ENCODE measurements around the gene IL34. TPM values are rescaled to one million over a fixed set of nuclear protein-coding genes. Genes with fewer than 3 reads are reported as not detected.
"Not testable (repeated sequence)": the region's sequence is repeated elsewhere in the genome, so short reads cannot be mapped to it uniquely, and the experiment has no call there.

IL34 gene
- total and polyA plus RNA-seq, 5 donors, result 0.74 to 2.1 (median 1.9) TPM

DNA sequence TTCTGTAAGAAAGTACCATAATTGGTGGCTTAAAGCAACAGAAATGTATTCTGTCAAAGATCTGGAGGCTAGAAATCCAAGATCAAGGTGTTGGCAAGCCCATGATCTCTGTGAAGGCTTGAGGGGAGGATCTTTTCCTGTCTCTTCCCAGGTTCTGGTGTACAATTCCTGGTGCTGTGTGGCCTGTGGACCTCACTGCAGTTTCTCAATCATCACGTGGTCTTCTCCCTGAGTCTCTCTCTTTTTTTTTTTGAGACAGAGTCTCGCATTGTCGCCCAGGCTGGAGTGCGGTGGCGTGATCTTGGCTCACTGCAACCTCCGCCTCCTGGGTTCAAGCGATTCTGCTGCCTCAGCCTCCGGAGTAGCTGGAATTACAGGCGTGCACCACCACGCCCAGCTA is 12.7 kb upstream of the IL34 start:
- not testable (repeated sequence) for H3K27ac ChIP-seq (ENCODE audit: low read length); ATAC-seq; H3K4me1 ChIP-seq (ENCODE audit: control insufficient read depth, insufficient read depth, low read length); DNase-seq; H3K27me3 ChIP-seq (ENCODE audit: control insufficient read depth, insufficient read depth); H3K4me3 ChIP-seq (ENCODE audit: low read length); H3K9me3 ChIP-seq (ENCODE audit: control insufficient read depth, low read length)
- 89% methylated on average over 10 of the region's 10 CpGs for WGBS
- intact Hi-C loops (cut with DNase I), result loop anchor here in 2 of 4 donors (10.0 kb wide), 2 partner anchors 49 to 79 kb away; no protein-coding TSS in a partner anchor

DNA sequence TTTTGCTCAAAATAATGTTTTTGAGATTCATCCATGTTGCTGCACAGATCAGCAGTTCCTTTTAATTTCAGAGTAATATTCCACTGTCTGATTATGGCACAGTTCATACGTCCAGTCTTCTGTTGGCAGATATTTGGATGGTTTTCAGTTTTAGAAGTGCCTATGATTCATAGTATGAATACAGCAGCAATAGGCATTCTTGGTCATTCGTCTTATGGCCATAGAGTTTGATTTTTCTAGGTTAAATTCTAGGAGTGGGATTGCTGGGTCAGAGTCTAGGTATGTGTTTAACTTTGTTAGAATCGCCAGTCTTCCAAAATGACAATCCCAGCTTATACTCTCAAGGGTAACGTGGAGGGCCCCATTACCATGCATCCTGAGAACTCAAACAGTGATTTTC is 11.5 kb upstream of the IL34 start:
- no peak for ATAC-seq
- no peak overlapping the region for H3K4me3 ChIP-seq (ENCODE audit: low read length)
- peaks cover 2% of the 10 kb centered on the region for H3K4me1 ChIP-seq (ENCODE audit: control insufficient read depth, insufficient read depth, low read length)
- 73% methylated on average over 4 of the region's 4 CpGs for WGBS
- no peaks in the 10 kb centered on the region for H3K27me3 ChIP-seq (ENCODE audit: control insufficient read depth, insufficient read depth)
- DNase-seq, result no peak
- no peak overlapping the region for H3K27ac ChIP-seq (ENCODE audit: low read length)
- intact Hi-C loops (cut with DNase I), result loop anchor here in 2 of 4 donors (10.0 kb wide), 2 partner anchors 50 to 80 kb away; no protein-coding TSS in a partner anchor
- H3K9me3 ChIP-seq (ENCODE audit: control insufficient read depth, low read length), result no peaks in the 10 kb centered on the region

DNA sequence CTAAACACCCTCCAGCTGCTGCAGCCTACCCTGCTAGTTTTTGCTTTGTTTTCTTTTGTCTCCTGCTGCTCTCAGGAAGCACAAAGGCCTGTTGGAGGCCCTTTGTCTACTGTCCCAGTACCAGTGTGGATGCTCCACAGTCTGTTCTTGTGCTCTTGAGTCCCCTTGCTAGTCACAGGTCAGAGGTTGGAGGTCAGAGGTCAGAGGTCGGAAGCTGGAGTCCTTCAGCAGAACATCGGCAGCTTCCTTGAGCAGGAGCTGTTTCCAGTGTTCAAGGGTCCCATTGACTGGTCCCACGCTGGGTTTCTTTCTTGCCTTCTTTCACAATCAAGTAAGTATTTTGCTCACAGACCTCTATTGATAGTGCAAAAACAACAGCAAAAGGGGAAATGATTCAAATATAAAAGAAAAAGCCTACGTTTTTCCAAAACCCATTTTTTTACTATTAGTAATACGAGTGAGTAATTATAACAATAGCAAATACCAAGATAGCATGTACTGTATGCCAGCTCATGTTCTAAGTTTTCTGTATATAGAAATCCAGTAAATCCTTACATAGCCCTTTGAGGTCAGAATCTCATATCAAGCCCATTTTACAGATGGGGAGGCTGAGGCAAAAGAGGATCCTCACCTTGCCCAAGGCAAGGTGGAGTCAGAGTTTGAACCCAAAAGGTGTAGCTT is 10.9 kb upstream of the IL34 start:
- 57% methylated on average over 5 of the region's 5 CpGs for WGBS
- intact Hi-C loops (cut with DNase I), result loop anchor here in 2 of 4 donors (10.0 kb wide), 2 partner anchors 51 to 81 kb away; no protein-coding TSS in a partner anchor
- ATAC-seq, result no peak

DNA sequence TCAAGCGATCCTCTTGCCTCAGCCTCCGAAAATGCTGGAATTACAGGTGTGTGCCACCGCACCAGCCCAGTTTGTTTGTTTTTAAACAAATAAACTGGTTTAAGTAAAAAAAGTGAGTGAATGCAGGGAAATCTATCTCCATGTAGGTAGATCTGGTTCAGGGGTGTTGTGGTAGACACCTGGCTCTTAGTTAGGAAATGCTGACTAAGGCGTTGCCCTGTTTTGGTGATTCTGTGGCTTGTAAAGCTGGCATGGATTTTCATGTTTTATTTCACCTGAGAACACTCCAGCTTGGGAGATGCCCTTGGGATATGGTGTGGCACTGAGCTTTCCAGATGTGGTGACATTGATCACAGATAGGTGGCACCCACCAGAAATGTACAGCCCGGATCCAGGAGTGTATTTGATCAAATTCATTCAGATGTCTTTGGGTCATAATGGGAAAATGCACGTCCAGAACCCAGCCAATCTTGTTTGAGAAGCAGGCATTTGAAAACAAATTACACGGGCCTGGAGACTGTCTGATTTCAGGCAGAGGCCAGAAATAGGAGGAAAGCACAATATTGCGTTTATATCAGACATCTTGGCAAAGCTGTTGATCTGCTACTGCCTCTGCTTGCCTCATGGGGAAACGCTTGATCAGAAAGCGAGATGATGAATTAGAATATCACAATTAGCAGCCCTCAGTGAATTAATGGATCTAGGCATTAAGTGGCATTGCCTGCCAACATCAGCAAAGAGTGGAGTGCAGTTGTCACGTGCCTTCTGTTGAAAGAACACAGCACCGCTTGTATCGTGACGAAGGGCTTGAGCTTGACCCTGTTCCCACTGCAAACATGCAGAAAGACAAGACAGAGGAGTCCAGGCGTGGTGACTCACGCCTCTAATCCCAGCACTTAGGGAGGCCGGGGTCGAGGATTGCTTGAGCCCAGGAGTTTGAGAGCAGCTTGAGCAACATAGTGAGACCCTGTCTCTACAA is 7.3 kb upstream of the IL34 start:
- peak; percentile 18 to 47 (median 35) for DNase-seq
- WGBS, result 51% methylated on average over 18 of the region's 18 CpGs
- peak; percentile 41 to 75 for ATAC-seq
- no peaks in the 10 kb centered on the region for H3K27me3 ChIP-seq (ENCODE audit: control insufficient read depth, insufficient read depth)
- H3K9me3 ChIP-seq (ENCODE audit: control insufficient read depth, low read length), result no peaks in the 10 kb centered on the region
- intact Hi-C loops (cut with DNase I), result loop anchor here in 2 of 4 donors (10.0 kb wide), 2 partner anchors 54 to 84 kb away; no protein-coding TSS in a partner anchor
- peak overlapping the region; percentile 29 for H3K27ac ChIP-seq (ENCODE audit: low read length)
- no peak overlapping the region for H3K4me3 ChIP-seq (ENCODE audit: low read length)
- H3K4me1 ChIP-seq (ENCODE audit: control insufficient read depth, insufficient read depth, low read length), result peaks cover 2% of the 10 kb centered on the region

More for the DNA sequence above, 10.9 kb upstream of the IL34 start:
- DNase-seq, result peak in 1 of 3 donors; percentile 61
- Histone ChIP-seq H3K9me3 (ENCODE audit: control insufficient read depth, low read length) (no peaks in the 10 kb centered on the region), H3K27me3 (ENCODE audit: control insufficient read depth, insufficient read depth) (no peaks in the 10 kb centered on the region), H3K27ac (ENCODE audit: low read length) (no peak overlapping the region), H3K4me3 (ENCODE audit: low read length) (no peak overlapping the region), H3K4me1 (ENCODE audit: control insufficient read depth, insufficient read depth, low read length) (peaks cover 2% of the 10 kb centered on the region)

DNA sequence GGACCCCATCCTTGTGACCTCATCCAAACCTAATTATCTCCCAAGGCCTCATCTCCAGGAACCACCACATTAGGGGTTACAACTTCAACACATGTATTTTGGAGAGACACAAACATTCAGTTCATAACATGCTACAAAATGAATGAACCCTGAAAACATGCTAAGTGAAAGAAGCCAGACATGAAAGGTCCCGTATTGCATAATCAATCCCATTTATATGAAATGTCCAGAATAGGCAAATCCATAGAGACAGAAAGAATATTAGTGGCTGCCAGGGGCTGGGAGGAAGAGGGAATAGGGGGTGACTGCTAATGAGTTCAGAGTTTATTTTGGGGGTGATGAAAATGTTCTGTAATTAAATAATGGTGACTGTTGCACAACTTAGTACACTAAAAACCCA is 3.7 kb upstream of the IL34 start:
- no peak overlapping the region for H3K27ac ChIP-seq (ENCODE audit: low read length)
- DNase-seq (no peak), ATAC-seq (no peak)
- no peaks in the 10 kb centered on the region for H3K4me1 ChIP-seq (ENCODE audit: control insufficient read depth, insufficient read depth, low read length)
- 99% methylated on average over 1 of the region's 1 CpG for WGBS
- no peak overlapping the region for H3K4me3 ChIP-seq (ENCODE audit: low read length)
- intact Hi-C loops (cut with DNase I), result loop anchor here in 1 of 4 donors (10.0 kb wide), 1 partner anchor 108 kb away; no protein-coding TSS in a partner anchor
- no peaks in the 10 kb centered on the region for H3K9me3 ChIP-seq (ENCODE audit: control insufficient read depth, low read length)
- H3K27me3 ChIP-seq (ENCODE audit: control insufficient read depth, insufficient read depth), result no peaks in the 10 kb centered on the region

DNA sequence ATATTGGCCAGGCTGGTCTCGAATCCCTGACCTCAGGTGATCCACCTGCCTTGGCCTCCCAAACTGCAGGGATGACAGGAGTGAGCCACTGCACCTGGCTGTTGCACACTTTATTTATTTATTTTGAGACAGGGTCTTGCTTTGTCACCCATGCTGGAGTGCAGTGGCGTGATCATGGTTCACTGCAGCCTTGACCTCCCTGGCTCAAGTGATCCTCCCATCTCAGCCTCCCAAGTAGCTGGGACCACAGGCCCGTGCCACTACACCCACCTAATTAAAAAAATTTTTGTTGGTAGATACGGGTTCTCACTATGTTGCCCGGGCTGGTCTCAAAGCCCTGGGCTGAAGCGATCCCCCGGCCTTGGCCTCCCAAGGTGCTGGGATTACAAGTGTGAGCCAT is 3.1 kb upstream of the IL34 start:
- not testable (repeated sequence) for ATAC-seq; H3K4me1 ChIP-seq (ENCODE audit: control insufficient read depth, insufficient read depth, low read length); H3K9me3 ChIP-seq (ENCODE audit: control insufficient read depth, low read length); H3K4me3 ChIP-seq (ENCODE audit: low read length); DNase-seq; H3K27ac ChIP-seq (ENCODE audit: low read length); H3K27me3 ChIP-seq (ENCODE audit: control insufficient read depth, insufficient read depth)
- 83% methylated on average over 7 of the region's 7 CpGs for WGBS
- intact Hi-C loops (cut with DNase I), result loop anchor here in 1 of 4 donors (10.0 kb wide), 1 partner anchor 108 kb away; no protein-coding TSS in a partner anchor

DNA sequence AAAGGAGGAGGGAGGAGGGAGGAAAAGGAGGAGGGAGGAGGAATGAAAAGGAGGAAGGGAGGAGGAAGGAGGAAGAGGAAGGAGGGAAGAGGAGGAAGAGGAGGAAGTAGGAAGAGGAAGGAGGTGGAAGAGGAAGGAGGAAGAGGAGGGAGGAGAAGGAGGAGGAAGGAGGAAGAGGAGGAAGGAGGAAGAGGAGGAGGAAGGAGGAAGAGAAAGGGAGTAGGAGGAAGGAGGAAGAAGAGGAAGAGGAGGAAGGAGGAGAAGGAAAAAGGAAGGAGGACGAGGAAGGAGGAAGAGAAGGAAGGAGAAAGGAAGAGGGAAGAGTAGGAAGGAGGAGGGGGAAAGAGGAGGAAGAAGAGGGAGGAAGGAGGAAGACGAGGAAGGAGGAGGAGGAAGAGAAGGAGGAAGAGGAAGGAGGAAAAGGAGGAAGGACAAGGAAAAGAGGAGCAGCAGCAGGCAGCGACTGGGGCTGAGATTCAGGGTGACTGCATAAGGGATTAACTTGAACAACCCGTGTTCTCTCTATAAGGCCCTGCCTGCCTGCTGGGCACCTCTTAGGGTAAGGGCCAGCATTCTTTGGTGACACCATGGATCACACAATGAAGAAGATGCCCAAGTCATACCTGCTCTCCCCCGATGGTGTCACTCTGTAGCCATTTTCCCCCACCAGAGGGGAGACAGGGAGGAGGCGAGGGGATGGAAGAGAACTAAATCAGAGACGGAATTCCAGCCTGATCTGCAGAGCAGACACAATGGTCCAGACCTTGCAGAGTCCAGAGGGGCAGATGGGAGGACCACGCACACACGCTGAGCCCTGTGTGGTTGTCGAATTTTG is 1.4 kb upstream of the IL34 start:
- intact Hi-C loops (cut with DNase I), result loop anchor here in 1 of 4 donors (10.0 kb wide), 1 partner anchor 110 kb away; no protein-coding TSS in a partner anchor
- ATAC-seq, result no peak
- no peak overlapping the region for H3K4me3 ChIP-seq (ENCODE audit: low read length)
- H3K4me1 ChIP-seq (ENCODE audit: control insufficient read depth, insufficient read depth, low read length), result no peaks in the 10 kb centered on the region
- H3K9me3 ChIP-seq (ENCODE audit: control insufficient read depth, low read length), result no peaks in the 10 kb centered on the region
- H3K27ac ChIP-seq (ENCODE audit: low read length), result no peak overlapping the region
- H3K27me3 ChIP-seq (ENCODE audit: control insufficient read depth, insufficient read depth), result no peaks in the 10 kb centered on the region
- no peak for DNase-seq
- 78% methylated on average over 10 of the region's 10 CpGs for WGBS

DNA sequence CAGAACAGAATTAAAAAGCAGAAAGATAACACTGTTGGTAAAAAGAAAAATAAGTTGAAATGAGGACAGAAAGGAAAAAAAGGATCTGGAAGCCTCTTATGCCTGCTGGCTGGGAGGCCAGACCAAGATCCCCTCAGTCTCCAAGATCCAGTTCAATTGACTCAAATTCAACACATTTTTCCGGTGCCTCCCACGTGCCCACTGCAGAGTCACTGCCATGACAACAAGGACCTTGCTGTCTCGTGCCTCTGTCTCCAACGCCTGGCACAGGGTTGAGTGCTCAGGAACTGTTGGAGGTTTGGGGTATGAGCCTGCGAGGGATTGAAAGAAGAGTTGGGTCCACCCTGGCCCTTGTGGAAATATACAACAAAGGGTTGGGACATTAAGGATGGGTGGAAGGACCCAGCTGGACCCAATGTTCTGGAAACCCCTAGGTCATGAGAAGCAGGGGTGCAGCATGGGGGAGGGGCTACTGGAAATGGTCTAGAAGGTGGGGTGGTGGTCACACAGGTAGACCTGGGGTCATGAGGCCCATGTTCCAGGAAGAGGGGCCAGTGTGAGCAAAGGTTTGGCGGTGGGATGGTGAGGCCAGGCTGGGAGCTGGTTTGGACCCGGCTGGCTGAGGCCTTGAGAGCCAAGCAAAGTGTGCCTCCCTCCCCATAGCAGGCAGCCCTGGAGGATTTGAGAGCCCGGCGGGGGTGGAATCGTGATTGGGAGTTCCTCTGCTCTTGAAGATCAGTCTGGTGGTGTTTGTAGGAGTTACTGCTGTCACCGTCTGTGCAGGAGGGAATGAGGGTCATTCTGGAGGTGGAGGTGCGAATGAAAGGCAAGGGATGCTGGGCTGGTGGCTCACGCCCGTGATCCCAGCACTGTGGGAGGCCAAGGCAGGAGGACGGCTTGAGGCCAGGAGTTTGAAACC is 1.3 kb downstream of the IL34 start:
- ATAC-seq, result no peak
- intact Hi-C loops (cut with DNase I), result loop anchor here in 1 of 4 donors (10.0 kb wide), 1 partner anchor 113 kb away; no protein-coding TSS in a partner anchor
- no peak overlapping the region for H3K27ac ChIP-seq (ENCODE audit: low read length)
- no peaks in the 10 kb centered on the region for H3K4me1 ChIP-seq (ENCODE audit: control insufficient read depth, insufficient read depth, low read length)
- DNase-seq, result peak in 1 of 3 donors; percentile 46
- H3K9me3 ChIP-seq (ENCODE audit: control insufficient read depth, low read length), result no peaks in the 10 kb centered on the region
- WGBS, result 82% methylated on average over 15 of the region's 15 CpGs
- no peak overlapping the region for H3K4me3 ChIP-seq (ENCODE audit: low read length)
- H3K27me3 ChIP-seq (ENCODE audit: control insufficient read depth, insufficient read depth), result no peaks in the 10 kb centered on the region

DNA sequence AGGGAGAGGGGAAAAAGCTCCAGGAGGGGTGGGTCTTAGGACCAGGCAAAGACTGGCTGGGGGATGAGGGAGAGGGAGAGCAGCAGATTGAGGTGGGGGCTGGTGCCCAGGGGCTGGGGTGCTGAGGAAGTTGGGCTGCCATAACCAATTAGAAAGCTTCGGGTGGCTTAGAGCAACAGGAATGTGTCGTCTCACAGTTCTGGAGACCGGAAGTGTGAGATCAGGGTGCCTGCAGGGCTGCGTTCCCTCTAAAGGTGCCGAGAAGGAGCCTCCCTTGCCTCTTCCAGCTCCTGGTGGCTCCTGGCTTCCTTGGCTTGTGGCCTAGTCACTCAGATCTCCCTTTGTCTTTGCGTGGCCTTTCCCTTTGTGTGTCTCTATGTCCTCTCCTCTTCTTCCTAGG is 2.2 kb downstream of the IL34 start:
- no peak for DNase-seq
- Histone ChIP-seq H3K9me3 (ENCODE audit: control insufficient read depth, low read length) (no peaks in the 10 kb centered on the region), H3K27ac (ENCODE audit: low read length) (no peak overlapping the region), H3K4me1 (ENCODE audit: control insufficient read depth, insufficient read depth, low read length) (no peaks in the 10 kb centered on the region), H3K27me3 (ENCODE audit: control insufficient read depth, insufficient read depth) (no peaks in the 10 kb centered on the region), H3K4me3 (ENCODE audit: low read length) (no peak overlapping the region)
- ATAC-seq, result no peak
- 88% methylated on average over 6 of the region's 6 CpGs for WGBS
- intact Hi-C loops (cut with DNase I), result loop anchor here in 1 of 4 donors (10.0 kb wide), 1 partner anchor 114 kb away; no protein-coding TSS in a partner anchor

Data from right cardiac atrium (tissue), 5 donors.